ENCODE results near the gene BAX. TPM values are rescaled to one million over a fixed set of nuclear protein-coding genes. Genes with fewer than 3 reads are reported as not detected.

The BAX gene
- total and polyA plus RNA-seq, 2 of the 13 experiments (the other 11 are each of a cell fraction or from before 2014, with no cell fraction given) = 139 to 176 TPM

DNA sequence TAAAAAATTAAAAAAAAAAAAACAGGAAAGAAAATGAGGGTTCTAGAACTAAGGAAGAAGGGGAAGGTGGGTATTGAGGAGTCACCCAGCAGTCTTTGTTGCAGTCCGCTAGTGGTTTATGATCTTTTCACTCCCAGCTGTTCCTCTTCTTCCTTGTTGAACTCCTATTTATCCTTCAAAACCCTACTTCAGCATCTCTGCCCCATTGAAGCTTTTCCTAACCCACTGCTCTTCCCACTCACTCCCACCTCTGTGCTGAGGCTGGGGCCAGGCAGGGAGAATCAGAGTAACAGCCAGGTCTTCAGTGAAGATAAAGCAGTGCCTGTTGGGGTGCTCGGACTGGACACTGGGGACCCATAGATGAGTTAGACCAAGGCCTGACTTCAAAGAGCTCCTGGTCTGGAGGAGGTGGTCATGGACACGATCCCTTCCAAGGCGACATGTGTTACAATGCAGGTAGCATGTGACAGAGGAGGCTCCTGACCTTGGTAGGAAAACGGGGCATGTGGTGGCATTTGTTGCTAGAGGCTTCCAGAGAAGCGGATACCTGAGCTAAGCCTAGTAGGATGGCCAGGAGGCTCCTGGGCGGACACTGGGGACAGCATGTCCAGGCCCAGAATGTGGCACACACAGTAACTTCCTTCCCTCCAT, 50.4 kb downstream of the BAX start:
- DNase-seq (ENCODE audit: low spot score) (no peak), ATAC-seq (no peak), FAIRE-seq (no peak)
- TSS peak; percentile 42 for BruUV-seq (replicated peaks)
- no peak overlapping the region for H3K4me3 ChIP-seq (replicated peaks in 1 of 3; ENCODE audit: insufficient read depth in 1 of 3, low read depth in 2 of 3, low read length in 3 of 3)
- H4K20me1 ChIP-seq (ENCODE audit: insufficient read depth, low read length) = no peaks in the 10 kb centered on the region
- H3K9me3 ChIP-seq (ENCODE audit: low read length) = no peaks in the 10 kb centered on the region
- no peaks in the 10 kb centered on the region for H3K79me2 ChIP-seq (ENCODE audit: insufficient read depth, low read length)
- ChIA-PET CTCF (ENCODE audit: low intra/inter-chr PET ratio, low total read pairs) (no interaction called here), POLR2A (interaction anchor here (1.6 kb wide), 1 partner anchor 14 kb away, joined by 3 read pairs; no protein-coding TSS in a partner anchor)
- TF ChIP-seq, protein P1, sequence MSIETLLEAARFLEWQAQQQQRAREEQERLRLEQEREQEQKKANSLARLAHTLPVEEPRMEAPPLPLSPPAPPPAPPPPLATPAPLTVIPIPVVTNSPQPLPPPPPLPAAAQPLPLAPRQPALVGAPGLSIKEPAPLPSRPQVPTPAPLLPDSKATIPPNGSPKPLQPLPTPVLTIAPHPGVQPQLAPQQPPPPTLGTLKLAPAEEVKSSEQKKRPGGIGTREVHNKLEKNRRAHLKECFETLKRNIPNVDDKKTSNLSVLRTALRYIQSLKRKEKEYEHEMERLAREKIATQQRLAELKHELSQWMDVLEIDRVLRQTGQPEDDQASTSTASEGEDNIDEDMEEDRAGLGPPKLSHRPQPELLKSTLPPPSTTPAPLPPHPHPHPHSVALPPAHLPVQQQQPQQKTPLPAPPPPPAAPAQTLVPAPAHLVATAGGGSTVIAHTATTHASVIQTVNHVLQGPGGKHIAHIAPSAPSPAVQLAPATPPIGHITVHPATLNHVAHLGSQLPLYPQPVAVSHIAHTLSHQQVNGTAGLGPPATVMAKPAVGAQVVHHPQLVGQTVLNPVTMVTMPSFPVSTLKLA (IDR thresholded peaks at IDR 0.05) = peak; percentile 96
- TF ChIP-seq, protein P2, sequence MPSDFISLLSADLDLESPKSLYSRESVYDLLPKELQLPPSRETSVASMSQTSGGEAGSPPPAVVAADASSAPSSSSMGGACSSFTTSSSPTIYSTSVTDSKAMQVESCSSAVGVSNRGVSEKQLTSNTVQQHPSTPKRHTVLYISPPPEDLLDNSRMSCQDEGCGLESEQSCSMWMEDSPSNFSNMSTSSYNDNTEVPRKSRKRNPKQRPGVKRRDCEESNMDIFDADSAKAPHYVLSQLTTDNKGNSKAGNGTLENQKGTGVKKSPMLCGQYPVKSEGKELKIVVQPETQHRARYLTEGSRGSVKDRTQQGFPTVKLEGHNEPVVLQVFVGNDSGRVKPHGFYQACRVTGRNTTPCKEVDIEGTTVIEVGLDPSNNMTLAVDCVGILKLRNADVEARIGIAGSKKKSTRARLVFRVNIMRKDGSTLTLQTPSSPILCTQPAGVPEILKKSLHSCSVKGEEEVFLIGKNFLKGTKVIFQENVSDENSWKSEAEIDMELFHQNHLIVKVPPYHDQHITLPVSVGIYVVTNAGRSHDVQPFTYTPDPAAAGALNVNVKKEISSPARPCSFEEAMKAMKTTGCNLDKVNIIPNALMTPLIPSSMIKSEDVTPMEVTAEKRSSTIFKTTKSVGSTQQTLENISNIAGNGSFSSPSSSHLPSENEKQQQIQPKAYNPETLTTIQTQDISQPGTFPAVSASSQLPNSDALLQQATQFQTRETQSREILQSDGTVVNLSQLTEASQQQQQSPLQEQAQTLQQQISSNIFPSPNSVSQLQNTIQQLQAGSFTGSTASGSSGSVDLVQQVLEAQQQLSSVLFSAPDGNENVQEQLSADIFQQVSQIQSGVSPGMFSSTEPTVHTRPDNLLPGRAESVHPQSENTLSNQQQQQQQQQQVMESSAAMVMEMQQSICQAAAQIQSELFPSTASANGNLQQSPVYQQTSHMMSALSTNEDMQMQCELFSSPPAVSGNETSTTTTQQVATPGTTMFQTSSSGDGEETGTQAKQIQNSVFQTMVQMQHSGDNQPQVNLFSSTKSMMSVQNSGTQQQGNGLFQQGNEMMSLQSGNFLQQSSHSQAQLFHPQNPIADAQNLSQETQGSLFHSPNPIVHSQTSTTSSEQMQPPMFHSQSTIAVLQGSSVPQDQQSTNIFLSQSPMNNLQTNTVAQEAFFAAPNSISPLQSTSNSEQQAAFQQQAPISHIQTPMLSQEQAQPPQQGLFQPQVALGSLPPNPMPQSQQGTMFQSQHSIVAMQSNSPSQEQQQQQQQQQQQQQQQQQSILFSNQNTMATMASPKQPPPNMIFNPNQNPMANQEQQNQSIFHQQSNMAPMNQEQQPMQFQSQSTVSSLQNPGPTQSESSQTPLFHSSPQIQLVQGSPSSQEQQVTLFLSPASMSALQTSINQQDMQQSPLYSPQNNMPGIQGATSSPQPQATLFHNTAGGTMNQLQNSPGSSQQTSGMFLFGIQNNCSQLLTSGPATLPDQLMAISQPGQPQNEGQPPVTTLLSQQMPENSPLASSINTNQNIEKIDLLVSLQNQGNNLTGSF (CRISPR knock-in tag; IDR thresholded peaks at IDR 0.05) = no peak
- TF ChIP-seq ZFP90 (CRISPR knock-in tag; IDR thresholded peaks at IDR 0.05; ENCODE audit: borderline replicate concordance) = no peak
- TF ChIP-seq ZNF639 (CRISPR knock-in tag; conservative IDR thresholded peaks at IDR 0.05) = no peak
- H3K4me2 ChIP-seq (ENCODE audit: low read depth, low read length) = no peak overlapping the region
- in situ Hi-C loops (cut with HindIII; ENCODE audit: extremely low pct_ligation_motif_present, low pct_unique_long_range_greater_than_20kb) = no loop called here
- H3K27ac ChIP-seq (ENCODE audit: extremely low read length, insufficient read depth, low read length) = no peak overlapping the region
- H3K9ac ChIP-seq (ENCODE audit: insufficient read depth, low read depth, low read length) = no peak overlapping the region
- intact Hi-C loops (cut with micrococcal nuclease; ENCODE audit: unreplicated experiment) = no loop called here
- WGBS (ENCODE audit: low lambda C conversion rate) = 93% methylated on average over 7 of the region's 7 CpGs
- no peak overlapping the region for H2AFZ ChIP-seq (ENCODE audit: low read length)
- H3K27me3 ChIP-seq (ENCODE audit: control insufficient read depth in 1 of 2, insufficient read depth in 2 of 2, low read length in 2 of 2) = no peaks in the 10 kb centered on the region
- H3K36me3 ChIP-seq (replicated peaks in 1 of 2; ENCODE audit: control insufficient read depth in 1 of 2, insufficient read depth in 2 of 2, low read length in 2 of 2) = peaks cover 27 to 54% of the 10 kb centered on the region in 2 experiments
- no peaks in the 10 kb centered on the region for H3K4me1 ChIP-seq (ENCODE audit: insufficient read depth, low read length)
